HepG2 (cell line): Measurements from ENCODE around the gene DPYD. TPM values are rescaled to one million over a fixed set of nuclear protein-coding genes. Genes with fewer than 3 reads are reported as not detected.
A peak's percentile ranks its signal among the peaks of the same experiment; 100 is the strongest.

Experiments used
- ATAC-seq: fragments of 200-7000 bp; cut with Tn5 transposase; 3 replicates; pipeline ENCODE4 v1.9.1; 2020; ENCODE audit warnings: mild to moderate bottlenecking, moderate library complexity
- BruUV-seq: library from RNA; stranded (reverse); fragments of 400-500 nt; replicated peaks from 2 replicates; lab custom pipeline; 2021; lab: Mats Ljungman, UMichigan
- CTCF ChIA-PET: fragments of 300-600 bp; formaldehyde crosslinking; extraction: SDS; loops from one replicate; lab custom pipeline; 2021; ENCODE audit warnings: low total read pairs, inconsistent platforms, low intra/inter-chr PET ratio; lab: Yijun Ruan, JAX
- POLR2A ChIA-PET: fragments of 350-600 bp; sonication (Branson Sonifier 250); formaldehyde crosslinking; loops from one replicate; lab custom pipeline; 2020; ENCODE audit warnings: antibody characterized with exemption, inconsistent platforms; lab: Yijun Ruan, JAX
- DNase-seq: peaks from one replicate; pipeline ENCODE4 v3.0.0-alpha.2; 2015; ENCODE audit warnings: low spot score
- FAIRE-seq: peaks from 3 replicates; lab custom pipeline; 2011; peaks lifted over from hg19 to GRCh38; lab: Jason Lieb, UNC
- H2AFZ ChIP-seq: one replicate; pipeline ENCODE4 v1.6.1; 2011; ENCODE audit warnings: low read length, inconsistent platforms
- H3K27ac ChIP-seq: fragments of 300-600 bp; 3 replicates; pipeline ENCODE4 v1.8.0; 2011; ENCODE audit warnings: mixed run types, mild to moderate bottlenecking, mixed read lengths, low read length, inconsistent platforms; ENCODE audit not compliant: insufficient read depth; ENCODE audit errors: extremely low read length
- H3K27me3 ChIP-seq, 2 experiments: fragments of 200-600 bp in 1 of 2; 2 replicates in 1 of 2; 3 replicates in 1 of 2; pipeline versions ENCODE4 v1.6.0 to v1.8.0; 2011; ENCODE audit warnings: low read length in 2 of 2, mild to moderate bottlenecking in 2 of 2, moderate library complexity in 2 of 2, inconsistent platforms in 1 of 2; ENCODE audit not compliant: insufficient read depth in 2 of 2, control insufficient read depth in 1 of 2
- H3K36me3 ChIP-seq, 2 experiments: fragments of 200-600 bp in 1 of 2; replicated peaks in 1 of 2; 2 replicates in 1 of 2; 3 replicates in 1 of 2; pipeline versions ENCODE4 v1.5.1 to v1.8.0; 2011; ENCODE audit warnings: low read length in 2 of 2, inconsistent platforms in 1 of 2; ENCODE audit not compliant: insufficient read depth in 2 of 2, control insufficient read depth in 1 of 2
- H3K4me1 ChIP-seq: 2 replicates; pipeline ENCODE4 v1.5.1; 2012; ENCODE audit warnings: low read length, inconsistent platforms; ENCODE audit not compliant: insufficient read depth
- H3K4me2 ChIP-seq: 2 replicates; pipeline ENCODE4 v1.6.0; 2011; ENCODE audit warnings: low read depth, low read length, inconsistent platforms
- H3K4me3 ChIP-seq, 3 experiments: fragments of 200-600 bp in 1 of 3; sonication (generic), shearing (Covaris generic) in 1 of 3; replicated peaks in 1 of 3; 2 replicates each; pipeline ENCODE4 v1.5.1; 2011 to 2016; ENCODE audit warnings: low read length in 3 of 3, inconsistent platforms in 2 of 3, low read depth in 2 of 3, mild to moderate bottlenecking in 2 of 3, control low read depth in 1 of 3, mixed read lengths in 1 of 3; ENCODE audit not compliant: insufficient read depth in 1 of 3
- H3K79me2 ChIP-seq: one replicate; pipeline ENCODE4 v1.6.1; 2011; ENCODE audit warnings: low read length, inconsistent platforms; ENCODE audit not compliant: insufficient read depth
- H3K9ac ChIP-seq: 2 replicates; pipeline ENCODE4 v1.6.0; 2011; ENCODE audit warnings: mild to moderate bottlenecking, low read depth, low read length, inconsistent platforms; ENCODE audit not compliant: insufficient read depth
- H3K9me3 ChIP-seq: 2 replicates; pipeline ENCODE4 v1.5.1; 2012; ENCODE audit warnings: mild to moderate bottlenecking, low read length
- H4K20me1 ChIP-seq: 2 replicates; pipeline ENCODE4 v1.6.0; 2011; ENCODE audit warnings: inconsistent platforms, mild to moderate bottlenecking, low read length, moderate library complexity; ENCODE audit not compliant: insufficient read depth
- KDM2A ChIP-seq: sonication (generic); formaldehyde crosslinking; IDR thresholded peaks from 2 replicates; pipeline ENCODE4 v1.4.0; 2020; ENCODE audit warnings: low read depth, missing genetic modification reagents, borderline replicate concordance
- KDM6A ChIP-seq: IDR thresholded peaks from 2 replicates; pipeline ENCODE4 v1.6.1; 2016; ENCODE audit warnings: low read depth
- KLF16 ChIP-seq, 2 experiments: sonication (generic) in 1 of 2; formaldehyde crosslinking in 1 of 2; IDR thresholded peaks; 2 replicates each; pipeline versions ENCODE4 v1.6.1 to v1.8.0; 2016 to 2023; ENCODE audit warnings: missing genetic modification reagents in 2 of 2, missing compliant biosample characterization in 1 of 2
- MAFF ChIP-seq: IDR thresholded peaks from 2 replicates; pipeline ENCODE4 v1.6.1; 2011; ENCODE audit warnings: low read depth, low read length, improper control_type of control experiment
- MIER3 ChIP-seq: IDR thresholded peaks from 2 replicates; pipeline ENCODE4 v1.6.1; 2016; ENCODE audit warnings: missing compliant biosample characterization, borderline replicate concordance
- NFRKB ChIP-seq: fragments of 450-650 bp; IDR thresholded peaks from 2 replicates; pipeline ENCODE4 v1.6.1; 2017
- RBFOX2 ChIP-seq: fragments of 200-400 bp; formaldehyde crosslinking; IDR thresholded peaks from 2 replicates; pipeline ENCODE4 v1.6.1; 2017; ENCODE audit warnings: low read depth, mild to moderate bottlenecking, low read length
- RORA ChIP-seq: sonication (generic); formaldehyde crosslinking; IDR thresholded peaks from 2 replicates; pipeline ENCODE4 v1.5.0; 2020; ENCODE audit warnings: mild to moderate bottlenecking, missing genetic modification reagents, moderate library complexity
- TRIM24 ChIP-seq: sonication (generic); formaldehyde crosslinking; IDR thresholded peaks from 2 replicates; pipeline ENCODE4 v1.8.0; 2022; ENCODE audit warnings: mild to moderate bottlenecking, missing genetic modification reagents
- TSC22D2 ChIP-seq: sonication (generic); formaldehyde crosslinking; IDR thresholded peaks from 2 replicates; pipeline ENCODE4 v1.5.1; 2020; ENCODE audit warnings: missing genetic modification reagents, mild to moderate bottlenecking, borderline replicate concordance
- ZC3H13 ChIP-seq: sonication (generic); formaldehyde crosslinking; IDR thresholded peaks from 2 replicates; pipeline ENCODE4 v1.8.1; 2023; ENCODE audit warnings: mild to moderate bottlenecking, missing genetic modification reagents, moderate library complexity
- ZKSCAN5 ChIP-seq: sonication (generic); formaldehyde crosslinking; IDR thresholded peaks from 2 replicates; pipeline ENCODE4 v1.5.1; 2020; ENCODE audit warnings: mild to moderate bottlenecking, missing genetic modification reagents
- ZNF20 ChIP-seq: sonication (generic); formaldehyde crosslinking; IDR thresholded peaks from 2 replicates; pipeline ENCODE4 v1.4.0; 2020; ENCODE audit warnings: mild to moderate bottlenecking, moderate library complexity, missing genetic modification reagents
- ZNF484 ChIP-seq: sonication (generic); formaldehyde crosslinking; IDR thresholded peaks from 2 replicates; pipeline ENCODE4 v1.5.1; 2020; ENCODE audit warnings: mild to moderate bottlenecking, low read depth, missing genetic modification reagents, borderline replicate concordance
- ZNF704 ChIP-seq: sonication (generic); formaldehyde crosslinking; IDR thresholded peaks from 2 replicates; pipeline ENCODE4 v1.8.1; 2023; ENCODE audit warnings: mild to moderate bottlenecking, inconsistent platforms, moderate library complexity, missing genetic modification reagents, borderline replicate concordance
- ZZZ3 ChIP-seq: sonication (generic); formaldehyde crosslinking; IDR thresholded peaks from 2 replicates; pipeline ENCODE4 v1.4.0; 2020; ENCODE audit warnings: missing genetic modification reagents, mild to moderate bottlenecking, borderline replicate concordance
- WGBS: methylation state at CpG from one replicate; pipeline ENCODE4 v1.1.6; 2017; ENCODE audit warnings: low lambda C conversion rate; 5-methylcytosine and 5-hydroxymethylcytosine counted together
- in situ Hi-C: cut with HindIII; loops from 2 replicates; pipeline ENCODE4 v1.10.0; 2017; ENCODE audit warnings: low pct_unique_long_range_greater_than_20kb; ENCODE audit not compliant: extremely low pct_ligation_motif_present
- intact Hi-C: fragments of 100-400 bp; cut with micrococcal nuclease; formaldehyde crosslinking; loops from one replicate; pipeline ENCODE4 v1.10.0; 2022; ENCODE audit not compliant: unreplicated experiment
- polyA plus RNA-seq, 8 experiments: library from polyadenylated mRNA; depleted of rRNA in 3 of 8; stranded (reverse) in 7 of 8; unstranded in 1 of 8; fragments of >200 nt; fragmentation: Illumina TruSeq in 4 of 8; extraction: Trizol in 4 of 8; gene quantifications; 2 replicates each; pipeline versions ENCODE4 v1.2.1 to v1.2.3, GENCODE V29; 2011 to 2016; ENCODE audit warnings: low read depth in 4 of 8, missing spikeins in 1 of 8, mixed read lengths in 1 of 8; ENCODE audit not compliant: insufficient read depth in 1 of 8
- total RNA-seq, 5 experiments: library from RNA; depleted of rRNA; stranded (reverse); fragments of >200 nt; fragmentation: Illumina TruSeq; extraction: Trizol; gene quantifications; 2 replicates each; pipeline ENCODE4 v1.2.3, GENCODE V29; 2016; ENCODE audit warnings: low read depth in 1 of 5
- TF ChIP-seq, protein P1 (sequence below): sonication (generic); formaldehyde crosslinking; conservative IDR thresholded peaks from 2 replicates; pipeline ENCODE4 v1.4.0; 2020; ENCODE audit warnings: missing genetic modification reagents
- TF ChIP-seq, protein P2 (sequence below): sonication (generic); formaldehyde crosslinking; IDR thresholded peaks from 2 replicates; pipeline ENCODE4 v1.4.0; 2020; ENCODE audit warnings: missing genetic modification reagents, borderline replicate concordance
- TF ChIP-seq, protein P3 (sequence below): sonication (generic); formaldehyde crosslinking; IDR thresholded peaks from 2 replicates; pipeline ENCODE4 v1.5.0; 2020; ENCODE audit warnings: missing genetic modification reagents, mild to moderate bottlenecking, borderline replicate concordance

The DPYD gene
- total and polyA plus RNA-seq, 2 of the 13 experiments (the other 11 are each of a cell fraction or from before 2014, with no cell fraction given), result 1.3 to 3.4 TPM

GRCh38 chr1:97923811-97924210 is 3.0 kb upstream of the DPYD start (continued):
- TF ChIP-seq, protein P1, sequence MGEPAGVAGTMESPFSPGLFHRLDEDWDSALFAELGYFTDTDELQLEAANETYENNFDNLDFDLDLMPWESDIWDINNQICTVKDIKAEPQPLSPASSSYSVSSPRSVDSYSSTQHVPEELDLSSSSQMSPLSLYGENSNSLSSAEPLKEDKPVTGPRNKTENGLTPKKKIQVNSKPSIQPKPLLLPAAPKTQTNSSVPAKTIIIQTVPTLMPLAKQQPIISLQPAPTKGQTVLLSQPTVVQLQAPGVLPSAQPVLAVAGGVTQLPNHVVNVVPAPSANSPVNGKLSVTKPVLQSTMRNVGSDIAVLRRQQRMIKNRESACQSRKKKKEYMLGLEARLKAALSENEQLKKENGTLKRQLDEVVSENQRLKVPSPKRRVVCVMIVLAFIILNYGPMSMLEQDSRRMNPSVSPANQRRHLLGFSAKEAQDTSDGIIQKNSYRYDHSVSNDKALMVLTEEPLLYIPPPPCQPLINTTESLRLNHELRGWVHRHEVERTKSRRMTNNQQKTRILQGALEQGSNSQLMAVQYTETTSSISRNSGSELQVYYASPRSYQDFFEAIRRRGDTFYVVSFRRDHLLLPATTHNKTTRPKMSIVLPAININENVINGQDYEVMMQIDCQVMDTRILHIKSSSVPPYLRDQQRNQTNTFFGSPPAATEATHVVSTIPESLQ (CRISPR knock-in tag), result no peak
- TF ChIP-seq MAFF (no peak), NFRKB (no peak), KLF16 (CRISPR knock-in tag; IDR thresholded peaks at IDR 0.05) (no peak)
- TF ChIP-seq, protein P2, sequence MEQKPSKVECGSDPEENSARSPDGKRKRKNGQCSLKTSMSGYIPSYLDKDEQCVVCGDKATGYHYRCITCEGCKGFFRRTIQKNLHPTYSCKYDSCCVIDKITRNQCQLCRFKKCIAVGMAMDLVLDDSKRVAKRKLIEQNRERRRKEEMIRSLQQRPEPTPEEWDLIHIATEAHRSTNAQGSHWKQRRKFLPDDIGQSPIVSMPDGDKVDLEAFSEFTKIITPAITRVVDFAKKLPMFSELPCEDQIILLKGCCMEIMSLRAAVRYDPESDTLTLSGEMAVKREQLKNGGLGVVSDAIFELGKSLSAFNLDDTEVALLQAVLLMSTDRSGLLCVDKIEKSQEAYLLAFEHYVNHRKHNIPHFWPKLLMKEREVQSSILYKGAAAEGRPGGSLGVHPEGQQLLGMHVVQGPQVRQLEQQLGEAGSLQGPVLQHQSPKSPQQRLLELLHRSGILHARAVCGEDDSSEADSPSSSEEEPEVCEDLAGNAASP (CRISPR knock-in tag), result no peak

DNA sequence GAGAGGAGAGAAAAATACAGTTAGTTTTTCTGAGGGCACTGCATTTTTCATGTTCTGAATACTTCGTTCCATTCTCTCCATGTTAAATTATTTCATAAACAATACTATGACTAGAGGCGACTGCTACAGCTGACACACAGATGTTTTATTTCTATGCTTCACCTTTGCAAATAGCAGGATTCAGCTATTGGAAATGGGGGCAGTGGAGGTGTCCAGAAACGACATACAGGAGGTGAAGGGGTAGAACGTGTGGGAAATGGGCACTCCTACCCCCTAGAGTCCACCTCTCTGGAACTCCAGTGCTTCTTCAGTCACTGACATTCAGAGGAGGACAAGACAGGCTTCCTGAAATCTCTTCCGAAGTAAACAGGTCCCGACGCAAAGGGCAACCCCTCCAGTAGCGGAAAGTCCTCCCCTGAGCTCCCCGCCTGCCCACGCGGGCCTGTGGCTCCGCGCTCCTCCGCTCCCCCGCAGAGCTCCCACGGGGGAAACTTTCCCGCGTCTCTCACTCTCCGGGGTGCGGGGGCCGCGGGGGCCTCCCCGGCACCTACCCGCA is 480 bp downstream of the DPYD start:
- BruUV-seq, result no TSS peak
- Histone ChIP-seq H3K36me3 (no peaks in the 10 kb centered on the region), H3K9ac (peak overlapping the region; percentile 61), H4K20me1 (no peaks in the 10 kb centered on the region), H3K27me3 (no peaks in the 10 kb centered on the region; a peak in 2 of 5 replicates), H3K4me1 (peaks cover 36% of the 10 kb centered on the region; the same call in 1 of the 2 replicates), H3K9me3 (no peaks in the 10 kb centered on the region), H3K27ac (peak overlapping the region; percentile 71), H3K4me3 (peak overlapping the region; percentile 70 to 81 (median 76)), H2AFZ (peak overlapping the region; percentile 48), H3K79me2 (no peaks in the 10 kb centered on the region), H3K4me2 (peak overlapping the region; percentile 81)
- no peak for FAIRE-seq
- intact Hi-C loops (no loop called here), in situ Hi-C loops (no loop called here)
- WGBS, result 0% methylated on average over 12 of the region's 24 CpGs
- ChIA-PET CTCF (no interaction called here), POLR2A (interaction anchor here (2.0 kb wide), 1 partner anchor 10 kb away, joined by 14 read pairs; no protein-coding TSS in a partner anchor)
- peak; percentile 62 for ATAC-seq
- DNase-seq, result peak; percentile 3
- TF ChIP-seq ZKSCAN5 (no peak), KDM6A (CRISPR knock-in tag) (no peak), TSC22D2 (CRISPR knock-in tag) (no peak), ZNF704 (no peak), RORA (CRISPR knock-in tag) (no peak), ZNF484 (CRISPR knock-in tag) (no peak), MIER3 (no peak), ZNF20 (no peak), KDM2A (no peak), RBFOX2 (no peak), ZC3H13 (CRISPR knock-in tag) (no peak), TRIM24 (CRISPR knock-in tag) (no peak), ZZZ3 (CRISPR knock-in tag) (no peak)
- TF ChIP-seq, protein P3, sequence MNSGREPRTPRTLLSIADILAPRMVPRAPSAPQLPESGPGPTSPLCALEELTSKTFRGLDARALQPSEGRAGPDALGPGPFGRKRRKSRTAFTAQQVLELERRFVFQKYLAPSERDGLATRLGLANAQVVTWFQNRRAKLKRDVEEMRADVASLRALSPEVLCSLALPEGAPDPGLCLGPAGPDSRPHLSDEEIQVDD (CRISPR knock-in tag), result no peak
